Muscle layer of colon (tissue), 2 donors: ENCODE measurements around the gene PPP1R13B.
"Not testable (repeated sequence)": the region's sequence is repeated elsewhere in the genome, so short reads cannot be mapped to it uniquely, and the experiment has no call there.

Source experiments
- H3K27ac ChIP-seq: one replicate; pipeline ENCODE4 v1.7.0; 2013; ENCODE audit warnings: low read depth, mild to moderate bottlenecking, low read length, moderate library complexity
- H3K27me3 ChIP-seq, 2 donors: one replicate each; pipeline ENCODE4 v1.7.0; 2013; ENCODE audit warnings: low read length in 2 of 2, mild to moderate bottlenecking in 2 of 2; ENCODE audit not compliant: insufficient read depth in 2 of 2, control insufficient read depth in 1 of 2
- H3K36me3 ChIP-seq: one replicate; pipeline ENCODE4 v1.7.0; 2013; ENCODE audit warnings: mild to moderate bottlenecking, low read length; ENCODE audit not compliant: insufficient read depth
- H3K4me1 ChIP-seq: one replicate; pipeline ENCODE4 v1.7.0; 2013; ENCODE audit warnings: mild to moderate bottlenecking, low read length; ENCODE audit not compliant: insufficient read depth
- H3K4me3 ChIP-seq, 2 donors: one replicate each; pipeline ENCODE4 v1.7.0; 2013; ENCODE audit warnings: low read length in 2 of 2, low read depth in 1 of 2, mild to moderate bottlenecking in 1 of 2, moderate library complexity in 1 of 2
- H3K9ac ChIP-seq: one replicate; pipeline ENCODE4 v1.7.0; 2013; ENCODE audit warnings: low read length
- H3K9me3 ChIP-seq: one replicate; pipeline ENCODE4 v1.7.0; 2013; ENCODE audit warnings: mild to moderate bottlenecking, low read length
- donor health status: abdominal sarcoma.
- donor health status: Adenocarcinoma of cecum.

The PPP1R13B gene

GRCh38 chr14:103847451-103848174 lies at the start of gene PPP1R13B:
PPP1R13B (minus strand) TSS chr14:103847575; CDS start chr14:103847307, 268 bp downstream.
- H3K4me1 ChIP-seq = peaks cover 18% of the 10 kb centered on the region
- H3K27me3 ChIP-seq = no peaks in the 10 kb centered on the region
- H3K9ac ChIP-seq = no peak within 1 kb of the TSS
- peak within 1 kb of the TSS; percentile 72 for H3K27ac ChIP-seq
- H3K36me3 ChIP-seq = no peaks in the 10 kb centered on the region
- H3K9me3 ChIP-seq = no peaks in the 10 kb centered on the region
- H3K4me3 ChIP-seq = peak within 1 kb of the TSS; percentile 73 to 74

- Histone ChIP-seq H3K9ac (no peak overlapping the region), H3K4me1 (no peaks in the 10 kb centered on the region), H3K4me3 (no peak overlapping the region), H3K27ac (no peak overlapping the region), H3K36me3 (no peaks in the 10 kb centered on the region), H3K27me3 (no peaks in the 10 kb centered on the region), H3K9me3 (no peaks in the 10 kb centered on the region)
Measured at GRCh38 chr14:103896578-103896977, 49.2 kb upstream of the PPP1R13B start.

- Histone ChIP-seq H3K9me3 (no peaks in the 10 kb centered on the region), H3K4me1 (no peaks in the 10 kb centered on the region), H3K9ac (no peak overlapping the region), H3K36me3 (no peaks in the 10 kb centered on the region), H3K27ac (no peak overlapping the region), H3K27me3 (no peaks in the 10 kb centered on the region), H3K4me3 (no peak overlapping the region)
Measured at GRCh38 chr14:103894723-103895059, 47.3 kb upstream of the PPP1R13B start.

GRCh38 chr14:103894034-103894722 lies 46.8 kb upstream of the PPP1R13B start:
- no peak overlapping the region for H3K9ac ChIP-seq
- no peaks in the 10 kb centered on the region for H3K36me3 ChIP-seq
- H3K4me1 ChIP-seq = no peaks in the 10 kb centered on the region
- no peak overlapping the region for H3K4me3 ChIP-seq
- H3K9me3 ChIP-seq = no peaks in the 10 kb centered on the region
- H3K27ac ChIP-seq = no peak overlapping the region
- no peaks in the 10 kb centered on the region for H3K27me3 ChIP-seq

- Histone ChIP-seq H3K27me3 (no peaks in the 10 kb centered on the region), H3K9ac (no peak overlapping the region), H3K4me1 (no peaks in the 10 kb centered on the region), H3K9me3 (no peaks in the 10 kb centered on the region), H3K27ac (no peak overlapping the region), H3K36me3 (no peaks in the 10 kb centered on the region), H3K4me3 (no peak overlapping the region)
Measured at GRCh38 chr14:103892247-103892646, 44.9 kb upstream of the PPP1R13B start.

GRCh38 chr14:103891667-103892215 lies 44.4 kb upstream of the PPP1R13B start:
- no peaks in the 10 kb centered on the region for H3K27me3 ChIP-seq
- H3K9me3 ChIP-seq = no peaks in the 10 kb centered on the region
- no peak overlapping the region for H3K4me3 ChIP-seq
- no peak overlapping the region for H3K9ac ChIP-seq
- H3K4me1 ChIP-seq = no peaks in the 10 kb centered on the region
- H3K36me3 ChIP-seq = no peaks in the 10 kb centered on the region
- H3K27ac ChIP-seq = no peak overlapping the region

- Histone ChIP-seq H3K4me1 (no peaks in the 10 kb centered on the region), H3K27me3 (no peaks in the 10 kb centered on the region), H3K36me3 (no peaks in the 10 kb centered on the region), H3K9me3 (no peaks in the 10 kb centered on the region), H3K27ac (no peak overlapping the region), H3K9ac (no peak overlapping the region), H3K4me3 (no peak overlapping the region)
Measured at GRCh38 chr14:103890821-103891666, 43.7 kb upstream of the PPP1R13B start.

GRCh38 chr14:103890052-103890371 lies 42.6 kb upstream of the PPP1R13B start:
- Histone ChIP-seq H3K9me3 (no peaks in the 10 kb centered on the region), H3K27me3 (no peaks in the 10 kb centered on the region), H3K36me3 (no peaks in the 10 kb centered on the region), H3K4me3 (no peak overlapping the region), H3K27ac (no peak overlapping the region), H3K9ac (no peak overlapping the region), H3K4me1 (no peaks in the 10 kb centered on the region)

GRCh38 chr14:103889313-103890051 lies 42.1 kb upstream of the PPP1R13B start:
- Histone ChIP-seq H3K27ac (no peak overlapping the region), H3K4me1 (no peaks in the 10 kb centered on the region), H3K9me3 (no peaks in the 10 kb centered on the region), H3K27me3 (no peaks in the 10 kb centered on the region), H3K9ac (no peak overlapping the region), H3K36me3 (no peaks in the 10 kb centered on the region), H3K4me3 (no peak overlapping the region)

GRCh38 chr14:103889002-103889312 lies 41.6 kb upstream of the PPP1R13B start:
- not testable (repeated sequence) for H3K9me3 ChIP-seq, H3K27ac ChIP-seq, H3K4me3 ChIP-seq, H3K27me3 ChIP-seq, H3K9ac ChIP-seq, H3K4me1 ChIP-seq, H3K36me3 ChIP-seq

GRCh38 chr14:103887557-103888115 lies 40.3 kb upstream of the PPP1R13B start:
- peaks cover 8% of the 10 kb centered on the region for H3K4me1 ChIP-seq
- H3K36me3 ChIP-seq = no peaks in the 10 kb centered on the region
- no peak overlapping the region for H3K4me3 ChIP-seq
- peaks cover 0 to 3% of the 10 kb centered on the region in 2 donors for H3K27me3 ChIP-seq
- H3K9ac ChIP-seq = no peak overlapping the region
- no peak overlapping the region for H3K27ac ChIP-seq
- no peaks in the 10 kb centered on the region for H3K9me3 ChIP-seq
